OCI-LY3 (cell line): ENCODE measurements around the gene GP1BA.
"Not testable (repeated sequence)": the region's sequence is repeated elsewhere in the genome, so short reads cannot be mapped to it uniquely, and the experiment has no call there.

Experiments
- H2AFZ ChIP-seq: fragments of 200-600, 300-600 bp; shearing (Covaris generic); 2 replicates; pipeline ENCODE4 v1.6.0; 2014; ENCODE audit warnings: antibody characterized with exemption, low read depth, low read length
- H3K27ac ChIP-seq: fragments of 200-600, 300-600 bp; sonication (generic); 2 replicates; pipeline ENCODE4 v1.5.1; 2014; ENCODE audit warnings: mild to moderate bottlenecking, low read length, moderate library complexity, mixed read lengths
- H3K27me3 ChIP-seq: fragments of 200-600, 300-600 bp; sonication (generic); 2 replicates; pipeline ENCODE4 v1.6.1; 2014; ENCODE audit warnings: low read depth, low read length, mixed read lengths
- H3K36me3 ChIP-seq: fragments of 200-600, 300-600 bp; sonication (generic); replicated peaks from 2 replicates; pipeline ENCODE3; 2014; ENCODE audit warnings: low read depth, low read length, mixed read lengths
- H3K4me1 ChIP-seq: fragments of 300-600, 200-600 bp; sonication (generic); 2 replicates; pipeline ENCODE4 v1.6.1; 2014; ENCODE audit warnings: low read length, mixed read lengths
- H3K4me2 ChIP-seq: fragments of 200-600, 300-600 bp; sonication (generic); 2 replicates; pipeline ENCODE4 v1.6.1; 2014; ENCODE audit warnings: low read length, mixed read lengths
- H3K4me3 ChIP-seq: fragments of 300-600, 200-600 bp; sonication (generic); 2 replicates; pipeline ENCODE4 v1.5.1; 2014; ENCODE audit warnings: antibody characterized with exemption, mild to moderate bottlenecking, low read length, moderate library complexity
- H3K79me2 ChIP-seq: fragments of 300-600, 200-600 bp; shearing (Covaris generic); 2 replicates; pipeline ENCODE4 v1.6.1; 2014; ENCODE audit warnings: mild to moderate bottlenecking, low read length, mixed read lengths
- H3K9ac ChIP-seq: fragments of 300-600, 200-600 bp; shearing (Covaris generic); 2 replicates; pipeline ENCODE4 v1.6.0; 2014; ENCODE audit warnings: mild to moderate bottlenecking, low read length, moderate library complexity
- H3K9me3 ChIP-seq: fragments of 200-600, 300-600 bp; shearing (Covaris generic); 2 replicates; pipeline ENCODE4 v1.6.1; 2014; ENCODE audit warnings: low read length, mixed read lengths; ENCODE audit not compliant: insufficient read depth
- H4K20me1 ChIP-seq: fragments of 200-600, 300-600 bp; sonication (generic); 2 replicates; pipeline ENCODE4 v1.6.1; 2016; ENCODE audit warnings: low read length, mixed read lengths; ENCODE audit not compliant: insufficient read depth
- EZH2phosphoT487 ChIP-seq: fragments of 200-600 bp; shearing (Covaris generic); IDR thresholded peaks from 2 replicates; pipeline ENCODE4 v1.6.1; 2018; ENCODE audit warnings: antibody characterized with exemption, mixed run types, low read depth
- TF ChIP-seq, protein P1 (sequence below): fragments of 200-600, 300-600 bp; sonication (generic); IDR thresholded peaks from 2 replicates; pipeline ENCODE4 v1.5.1; 2014; ENCODE audit warnings: antibody characterized with exemption, low read length, low read depth

GP1BA gene

DNA sequence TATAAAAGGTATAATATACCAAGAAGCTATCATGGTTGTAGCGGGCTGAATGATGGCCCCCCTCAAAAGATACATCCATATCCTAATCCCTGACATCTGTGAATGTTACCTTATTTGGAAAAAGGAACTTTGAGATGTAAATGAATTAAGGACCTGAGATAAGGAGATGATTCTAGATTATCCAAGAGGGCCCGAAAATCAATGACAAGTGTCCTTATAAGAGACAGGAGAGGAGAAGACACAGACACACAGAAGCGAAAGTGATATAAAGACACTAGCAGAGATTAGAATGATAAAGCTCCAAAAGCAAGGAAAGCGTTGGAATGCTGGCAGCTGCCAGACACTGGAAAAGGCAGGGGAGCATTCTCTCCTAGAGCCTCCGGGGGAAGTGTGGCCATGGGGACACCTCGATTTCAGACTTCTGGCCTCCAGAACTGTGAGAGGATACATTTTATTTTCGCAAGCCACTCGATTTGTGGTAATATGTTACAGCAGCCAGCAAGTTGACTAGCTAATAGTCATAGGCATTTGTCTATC is 12.5 kb upstream of the GP1BA start:
- Histone ChIP-seq H3K4me3 (no peak overlapping the region), H3K4me1 (no peaks in the 10 kb centered on the region)

DNA sequence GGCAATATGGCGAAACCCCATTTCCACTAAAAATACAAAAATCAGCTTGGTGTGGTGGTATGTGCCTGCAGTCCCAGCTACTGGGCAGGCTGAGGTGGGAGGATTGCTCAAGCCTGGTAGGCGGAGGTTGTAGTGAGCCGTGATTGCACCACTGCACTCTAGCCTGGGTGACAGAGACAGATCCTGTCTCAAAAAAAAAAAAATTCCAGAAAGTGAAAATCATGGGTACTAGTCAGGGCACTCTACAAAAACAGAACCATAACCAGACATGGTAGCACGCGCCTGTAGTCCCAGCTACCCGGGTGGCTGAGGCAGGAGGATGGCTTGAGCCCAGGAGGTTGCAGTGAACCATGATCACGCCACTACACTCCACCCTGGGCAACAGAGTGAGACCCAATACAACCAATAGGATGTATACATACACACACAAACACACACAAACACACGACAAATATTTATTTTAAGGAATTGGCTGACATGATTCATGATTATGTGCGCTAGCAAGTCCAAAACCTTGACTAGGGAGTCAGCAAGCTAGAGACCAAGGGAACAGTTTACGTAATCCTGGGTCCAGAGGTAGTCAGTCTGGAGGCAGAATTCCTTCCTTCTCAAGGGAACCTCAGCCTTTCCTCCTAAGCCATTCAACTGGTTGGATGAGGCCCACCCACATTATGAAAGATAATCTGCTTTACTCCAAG is 11.6 kb upstream of the GP1BA start:
- Histone ChIP-seq H3K9ac (no peak overlapping the region), H2AFZ (no peak overlapping the region), H3K9me3 (no peaks in the 10 kb centered on the region), H4K20me1 (no peaks in the 10 kb centered on the region), H3K36me3 (no peaks in the 10 kb centered on the region), H3K4me2 (no peak overlapping the region), H3K27ac (no peak overlapping the region), H3K4me1 (no peaks in the 10 kb centered on the region), H3K79me2 (no peaks in the 10 kb centered on the region), H3K27me3 (no peaks in the 10 kb centered on the region), H3K4me3 (no peak overlapping the region)
- no peak for TF ChIP-seq EZH2phosphoT487
- TF ChIP-seq, protein P1, sequence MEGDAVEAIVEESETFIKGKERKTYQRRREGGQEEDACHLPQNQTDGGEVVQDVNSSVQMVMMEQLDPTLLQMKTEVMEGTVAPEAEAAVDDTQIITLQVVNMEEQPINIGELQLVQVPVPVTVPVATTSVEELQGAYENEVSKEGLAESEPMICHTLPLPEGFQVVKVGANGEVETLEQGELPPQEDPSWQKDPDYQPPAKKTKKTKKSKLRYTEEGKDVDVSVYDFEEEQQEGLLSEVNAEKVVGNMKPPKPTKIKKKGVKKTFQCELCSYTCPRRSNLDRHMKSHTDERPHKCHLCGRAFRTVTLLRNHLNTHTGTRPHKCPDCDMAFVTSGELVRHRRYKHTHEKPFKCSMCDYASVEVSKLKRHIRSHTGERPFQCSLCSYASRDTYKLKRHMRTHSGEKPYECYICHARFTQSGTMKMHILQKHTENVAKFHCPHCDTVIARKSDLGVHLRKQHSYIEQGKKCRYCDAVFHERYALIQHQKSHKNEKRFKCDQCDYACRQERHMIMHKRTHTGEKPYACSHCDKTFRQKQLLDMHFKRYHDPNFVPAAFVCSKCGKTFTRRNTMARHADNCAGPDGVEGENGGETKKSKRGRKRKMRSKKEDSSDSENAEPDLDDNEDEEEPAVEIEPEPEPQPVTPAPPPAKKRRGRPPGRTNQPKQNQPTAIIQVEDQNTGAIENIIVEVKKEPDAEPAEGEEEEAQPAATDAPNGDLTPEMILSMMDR = no peak

More for the DNA sequence above, 12.5 kb upstream of the GP1BA start:
- Histone ChIP-seq H3K27me3 (no peaks in the 10 kb centered on the region), H3K27ac (no peak overlapping the region), H3K9ac (no peak overlapping the region), H3K4me2 (no peak overlapping the region), H3K79me2 (no peaks in the 10 kb centered on the region), H3K36me3 (no peaks in the 10 kb centered on the region), H2AFZ (no peak overlapping the region), H4K20me1 (no peaks in the 10 kb centered on the region), H3K9me3 (no peaks in the 10 kb centered on the region)
- TF ChIP-seq, protein P1 = no peak
- no peak for TF ChIP-seq EZH2phosphoT487

DNA sequence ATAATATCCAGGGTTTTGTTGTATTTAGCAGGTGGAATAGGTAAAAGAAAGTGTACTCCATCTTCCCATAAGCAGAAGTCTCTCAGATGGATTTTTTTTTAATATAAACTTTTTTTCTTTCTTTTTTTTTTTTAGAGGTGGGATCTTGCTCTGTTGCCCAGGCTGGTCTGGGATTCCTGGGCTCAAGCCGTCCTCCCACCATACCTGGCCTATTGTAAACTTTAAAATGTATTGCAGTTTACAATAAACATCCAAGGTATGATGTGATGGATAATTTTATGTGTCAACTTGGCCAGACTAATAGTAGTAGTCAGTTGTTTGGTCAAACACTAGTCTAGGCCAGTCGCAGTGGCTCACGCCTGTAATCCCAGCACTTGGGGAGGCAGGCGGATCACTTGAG is 10.8 kb upstream of the GP1BA start:
- no peaks in the 10 kb centered on the region for H4K20me1 ChIP-seq
- no peak for TF ChIP-seq EZH2phosphoT487
- TF ChIP-seq, protein P1 = no peak
- no peaks in the 10 kb centered on the region for H3K79me2 ChIP-seq
- H3K4me1 ChIP-seq = no peaks in the 10 kb centered on the region
- no peak overlapping the region for H3K4me3 ChIP-seq
- H3K9me3 ChIP-seq = no peaks in the 10 kb centered on the region
- no peak overlapping the region for H3K9ac ChIP-seq
- H3K36me3 ChIP-seq = no peaks in the 10 kb centered on the region
- no peaks in the 10 kb centered on the region for H3K27me3 ChIP-seq
- H3K4me2 ChIP-seq = no peak overlapping the region
- H3K27ac ChIP-seq = no peak overlapping the region
- no peak overlapping the region for H2AFZ ChIP-seq

DNA sequence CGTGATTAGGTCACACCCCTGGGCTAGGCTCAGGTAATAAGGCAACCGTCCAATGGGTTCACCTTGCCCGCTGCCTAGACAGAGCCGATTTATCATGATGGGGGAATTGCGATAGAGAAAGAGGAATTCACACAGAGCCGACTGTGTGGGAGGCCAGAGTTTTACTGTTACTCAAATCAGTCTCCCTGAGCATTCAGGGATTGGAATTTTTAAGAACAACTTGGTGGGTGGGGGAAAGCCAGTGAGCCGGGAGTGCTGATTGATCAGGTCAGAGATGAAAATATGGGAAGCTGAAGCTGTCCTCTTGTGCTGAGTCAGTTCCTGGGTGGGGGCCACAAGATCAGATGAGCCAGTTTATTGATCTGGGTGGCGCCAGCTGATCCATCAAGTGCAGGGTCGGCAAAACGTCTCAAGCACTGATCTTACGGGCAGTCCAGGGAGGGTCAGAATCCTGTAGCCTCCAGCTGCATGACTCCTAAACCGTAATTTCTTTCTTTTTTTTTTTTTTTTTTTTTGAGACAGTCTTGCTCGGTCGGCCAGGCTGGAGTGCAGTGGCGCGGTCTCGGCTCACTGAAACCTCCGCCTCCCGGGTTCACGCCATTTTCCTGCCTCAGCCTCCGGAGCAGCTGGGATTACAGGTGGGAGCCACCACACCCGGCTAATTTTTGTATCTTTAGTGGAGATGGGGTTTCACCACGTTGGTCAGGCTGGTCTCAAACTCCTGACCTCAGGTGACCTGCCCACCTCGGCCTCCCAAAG is 5.3 kb upstream of the GP1BA start:
- H3K9ac ChIP-seq, H4K20me1 ChIP-seq, H3K4me2 ChIP-seq, H2AFZ ChIP-seq, H3K79me2 ChIP-seq, H3K36me3 ChIP-seq, H3K4me1 ChIP-seq, H3K9me3 ChIP-seq, H3K27ac ChIP-seq, H3K27me3 ChIP-seq, H3K4me3 ChIP-seq: not testable (repeated sequence)
